AG10803 (cell line): Measurements from ENCODE around the gene SNAI3.

Source experiments
- DNase-seq: peaks from one replicate; pipeline ENCODE4 v3.0.0; 2010; ENCODE audit warnings: low read depth
- H3K4me3 ChIP-seq: 2 replicates; pipeline ENCODE4 v1.5.1; 2011; ENCODE audit warnings: mild to moderate bottlenecking, low read length, control low read depth
- CTCF ChIP-seq: conservative IDR thresholded peaks from 2 replicates; pipeline ENCODE4 v1.5.1; 2011; ENCODE audit warnings: mild to moderate bottlenecking, low read length, control low read depth, inconsistent platforms

SNAI3 gene

GRCh38 chr16:88634994-88635670 lies 51.2 kb downstream of the SNAI3 start:
- no peak for DNase-seq
- H3K4me3 ChIP-seq: peak overlapping the region; percentile 43
- TF ChIP-seq CTCF: peak; percentile 34

GRCh38 chr16:88634141-88634993 lies 51.9 kb downstream of the SNAI3 start:
- peak; percentile 43 for DNase-seq
- H3K4me3 ChIP-seq: peak overlapping the region; percentile 43
- TF ChIP-seq CTCF: no peak

- no peak for DNase-seq
- peak; percentile 31 for TF ChIP-seq CTCF
- no peak overlapping the region for H3K4me3 ChIP-seq
Observed at GRCh38 chr16:88633684-88634140, 52.6 kb downstream of the SNAI3 start.

GRCh38 chr16:88632587-88632930 lies 53.7 kb downstream of the SNAI3 start:
- no peak for TF ChIP-seq CTCF
- DNase-seq: no peak
- no peak overlapping the region for H3K4me3 ChIP-seq

DNA sequence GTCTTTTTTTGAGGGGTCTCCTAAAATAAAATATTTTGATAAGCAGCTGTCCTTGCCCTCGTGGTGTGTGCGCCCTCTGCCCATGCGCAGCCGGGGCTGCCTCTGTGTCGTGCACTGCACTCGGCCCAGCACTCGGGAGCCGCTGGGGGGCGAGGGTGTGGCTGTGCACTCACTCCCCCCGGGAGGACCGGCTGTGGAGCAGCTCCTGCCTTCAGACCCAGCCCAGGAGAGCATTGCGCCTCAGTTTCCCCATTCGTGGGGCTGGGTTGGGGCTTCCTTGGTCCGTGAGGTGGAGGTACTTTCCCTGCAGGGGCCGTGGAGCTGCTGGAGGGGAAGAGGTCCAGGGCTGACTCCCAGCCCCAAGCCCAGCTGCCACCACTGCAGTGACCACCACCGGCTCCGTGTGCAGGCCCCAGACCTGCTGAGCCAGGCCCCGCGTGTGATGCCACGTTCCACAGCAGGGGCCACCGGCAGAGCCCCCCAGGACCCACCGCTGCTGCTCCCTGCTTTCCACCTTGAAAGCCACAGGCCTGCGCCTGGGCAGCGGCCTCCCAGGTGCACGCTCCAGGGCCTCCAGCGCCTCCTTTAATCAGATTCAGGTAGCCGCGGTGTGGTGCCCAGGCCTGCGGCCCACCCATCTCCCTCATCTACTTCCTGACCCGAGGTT lies 54.3 kb downstream of the SNAI3 start:
- no peak for DNase-seq
- no peak for TF ChIP-seq CTCF
- no peak overlapping the region for H3K4me3 ChIP-seq

DNA sequence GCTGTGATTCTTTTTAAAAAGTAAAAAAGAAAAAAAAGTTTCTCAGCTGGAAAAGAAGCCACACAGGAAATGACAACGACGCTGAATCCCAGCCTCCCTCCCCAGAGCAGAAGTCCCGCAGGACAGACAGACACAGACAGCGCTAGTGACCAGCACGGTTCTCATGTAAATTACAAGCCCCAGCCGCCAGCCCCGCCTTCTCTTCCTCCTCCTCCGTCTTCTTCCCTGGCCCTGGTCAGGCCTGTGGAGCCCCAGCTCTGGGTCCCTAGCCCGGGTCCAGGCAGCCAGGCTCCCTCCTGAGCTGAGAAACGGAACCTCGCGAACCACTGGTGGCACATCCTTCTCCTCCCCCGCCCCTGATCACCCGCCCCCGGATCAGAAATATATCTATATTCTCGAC lies 54.9 kb downstream of the SNAI3 start:
- no peak overlapping the region for H3K4me3 ChIP-seq
- no peak for TF ChIP-seq CTCF
- DNase-seq: no peak
